ENCODE results near the gene C1orf122.

GRCh38 chr1:37767488-37767887 is 40.1 kb upstream of the C1orf122 start:
- TF ChIP-seq JUND (IDR thresholded peaks at IDR 0.05) (no peak), CTCF (IDR thresholded peaks at IDR 0.05; ENCODE audit: low read depth, low read length, missing input control) (no peak), FOXA1 (IDR thresholded peaks at IDR 0.05) (no peak), REST (IDR thresholded peaks at IDR 0.05) (no peak), HNF4A (conservative IDR thresholded peaks at IDR 0.05) (no peak), YY1 (IDR thresholded peaks at IDR 0.05) (no peak), MAX (IDR thresholded peaks at IDR 0.05) (no peak), EGR1 (IDR thresholded peaks at IDR 0.05; ENCODE audit: low read depth in 2 of 2) (no peak), RAD21 (IDR thresholded peaks at IDR 0.05) (no peak), RXRA (IDR thresholded peaks at IDR 0.05) (no peak), GABPA (IDR thresholded peaks at IDR 0.05 in 1 of 2, conservative IDR thresholded peaks at IDR 0.05 in 1 of 2) (no peak), NR2F2 (IDR thresholded peaks at IDR 0.05) (no peak), ATF3 (IDR thresholded peaks at IDR 0.05) (no peak), ZBTB33 (IDR thresholded peaks at IDR 0.05) (no peak)
